Left ventricle myocardium superior (tissue), 1 donor: ENCODE measurements around the gene FANCC. TPM values are rescaled to one million over a fixed set of nuclear protein-coding genes. Genes with fewer than 3 reads are reported as not detected.

ENCODE experiments used
- ATAC-seq: fragments of 200-7000 bp; cut with Tn5 transposase; one replicate; pipeline ENCODE4 v1.9.1; 2020; ENCODE audit warnings: mild to moderate bottlenecking, moderate library complexity
- DNase-seq: peaks from one replicate; pipeline ENCODE4 v3.0.0-alpha.2; 2020
- intact Hi-C: fragments of 100-400 bp; cut with micrococcal nuclease; formaldehyde crosslinking; loops from one replicate; pipeline ENCODE4 v1.11.0; 2022
- total RNA-seq: library from RNA; stranded (reverse); fragmentation: NEBNext Ultra II Directional; extraction: Animal tissue kit (Norgen Biotek cat#: 25700); gene quantifications from one replicate; pipeline ENCODE4 v1.2.1, GENCODE V29; 2021
- donor health status: DM: no; HTN: yes; CAD: no; lungs with severe emphysema.

Gene FANCC
- total RNA-seq, 1 donor from 2014 or later, result 5.9 TPM

GRCh38 chr9:95085861-95086563, 231.5 kb downstream of the FANCC start:
- ATAC-seq (peak; percentile 29), DNase-seq (peak; percentile 69)
- intact Hi-C loops, result no loop called here

GRCh38 chr9:95085036-95085770, 232.3 kb downstream of the FANCC start:
- intact Hi-C loops, result no loop called here
- DNase-seq (no peak), ATAC-seq (no peak)

- intact Hi-C loops, result no loop called here
- peak; percentile 45 for DNase-seq
- peak; percentile 11 for ATAC-seq
Observed at GRCh38 chr9:95084254-95084934, 233.1 kb downstream of the FANCC start.

- intact Hi-C loops, result no loop called here
- ATAC-seq, result peak; percentile 3
Observed at GRCh38 chr9:95083086-95083768, 234.3 kb downstream of the FANCC start.

GRCh38 chr9:95082401-95083084, 235.0 kb downstream of the FANCC start:
- peak; percentile 47 for DNase-seq
- ATAC-seq, result peak; percentile 5
- intact Hi-C loops, result no loop called here

More at GRCh38 chr9:95083086-95083768, 234.3 kb downstream of the FANCC start:
- peak; percentile 44 for DNase-seq

- intact Hi-C loops, result no loop called here
- no peak for ATAC-seq
- peak; percentile 33 for DNase-seq
Observed at GRCh38 chr9:95081998-95082397, 235.5 kb downstream of the FANCC start.

GRCh38 chr9:95080961-95081647, 236.4 kb downstream of the FANCC start:
- DNase-seq (peak; percentile 26), ATAC-seq (no peak)
- intact Hi-C loops, result no loop called here

- DNase-seq, result peak; percentile 35
- intact Hi-C loops, result no loop called here
- ATAC-seq, result no peak
Observed at GRCh38 chr9:95079461-95079860, 238.0 kb downstream of the FANCC start.

- ATAC-seq (peak; percentile 53), DNase-seq (peak; percentile 67)
- intact Hi-C loops, result no loop called here
Observed at GRCh38 chr9:95078939-95079338, 238.6 kb downstream of the FANCC start.

GRCh38 chr9:95078511-95078910, 239.0 kb downstream of the FANCC start:
- peak; percentile 30 for DNase-seq
- intact Hi-C loops, result no loop called here
- ATAC-seq, result no peak

GRCh38 chr9:95077766-95078370, 239.6 kb downstream of the FANCC start:
- ATAC-seq, result peak; percentile 4
- DNase-seq, result peak; percentile 55
- intact Hi-C loops, result no loop called here

- peak; percentile 35 for ATAC-seq
- peak; percentile 51 for DNase-seq
- intact Hi-C loops, result no loop called here
Observed at GRCh38 chr9:95077053-95077765, 240.3 kb downstream of the FANCC start.

GRCh38 chr9:95076696-95077052, 240.8 kb downstream of the FANCC start:
- intact Hi-C loops, result no loop called here
- DNase-seq, result no peak
- no peak for ATAC-seq

- DNase-seq (peak; percentile 28), ATAC-seq (peak; percentile 40)
- intact Hi-C loops, result no loop called here
Observed at GRCh38 chr9:95075700-95076099, 241.8 kb downstream of the FANCC start.

GRCh38 chr9:95074632-95075031, 242.9 kb downstream of the FANCC start:
- intact Hi-C loops, result no loop called here
- DNase-seq, result peak; percentile 24

GRCh38 chr9:95073918-95074317, 243.6 kb downstream of the FANCC start:
- ATAC-seq, result peak; percentile 3
- intact Hi-C loops, result no loop called here
- peak; percentile 23 for DNase-seq

More at GRCh38 chr9:95074632-95075031, 242.9 kb downstream of the FANCC start:
- ATAC-seq, result no peak

- ATAC-seq, result peak; percentile 11
- intact Hi-C loops, result no loop called here
- DNase-seq, result peak; percentile 34
Observed at GRCh38 chr9:95073042-95073607, 244.4 kb downstream of the FANCC start.
